GM19238 (cell line): ENCODE data around the gene TEX53.

ENCODE experiments used
- DNase-seq: peaks from one replicate; pipeline ENCODE4 v3.0.0; 2011; ENCODE audit warnings: low spot score; ENCODE audit not compliant: insufficient read length

Gene TEX53

GRCh38 chr9:114680259-114681001 lies 22.8 kb upstream of the TEX53 start:
- DNase-seq: no peak

- no peak for DNase-seq
Observed at GRCh38 chr9:114678795-114679194, 21.2 kb upstream of the TEX53 start.

- no peak for DNase-seq
Observed at GRCh38 chr9:114678130-114678529, 20.5 kb upstream of the TEX53 start.

DNA sequence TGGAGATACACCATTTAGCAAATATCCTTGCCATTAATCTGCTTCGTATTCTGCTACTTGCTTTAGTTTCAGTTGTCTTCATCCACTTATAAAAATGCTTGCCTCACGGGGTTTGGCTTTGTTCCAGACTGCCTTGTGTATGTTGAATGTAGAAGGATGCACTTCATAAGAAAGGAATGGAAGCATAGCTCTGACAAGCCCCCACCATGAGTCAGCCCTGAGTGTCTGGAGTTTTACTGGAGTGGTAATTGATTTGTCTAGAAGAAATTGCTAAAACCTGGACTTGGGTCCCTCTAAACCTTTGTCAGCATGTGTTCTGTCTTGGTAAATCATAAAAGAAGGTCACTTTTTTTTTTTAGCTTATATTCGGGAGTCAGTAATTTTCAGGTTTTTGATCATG lies 19.8 kb upstream of the TEX53 start:
- DNase-seq: no peak

GRCh38 chr9:114676901-114677300 lies 19.3 kb upstream of the TEX53 start:
- no peak for DNase-seq

DNA sequence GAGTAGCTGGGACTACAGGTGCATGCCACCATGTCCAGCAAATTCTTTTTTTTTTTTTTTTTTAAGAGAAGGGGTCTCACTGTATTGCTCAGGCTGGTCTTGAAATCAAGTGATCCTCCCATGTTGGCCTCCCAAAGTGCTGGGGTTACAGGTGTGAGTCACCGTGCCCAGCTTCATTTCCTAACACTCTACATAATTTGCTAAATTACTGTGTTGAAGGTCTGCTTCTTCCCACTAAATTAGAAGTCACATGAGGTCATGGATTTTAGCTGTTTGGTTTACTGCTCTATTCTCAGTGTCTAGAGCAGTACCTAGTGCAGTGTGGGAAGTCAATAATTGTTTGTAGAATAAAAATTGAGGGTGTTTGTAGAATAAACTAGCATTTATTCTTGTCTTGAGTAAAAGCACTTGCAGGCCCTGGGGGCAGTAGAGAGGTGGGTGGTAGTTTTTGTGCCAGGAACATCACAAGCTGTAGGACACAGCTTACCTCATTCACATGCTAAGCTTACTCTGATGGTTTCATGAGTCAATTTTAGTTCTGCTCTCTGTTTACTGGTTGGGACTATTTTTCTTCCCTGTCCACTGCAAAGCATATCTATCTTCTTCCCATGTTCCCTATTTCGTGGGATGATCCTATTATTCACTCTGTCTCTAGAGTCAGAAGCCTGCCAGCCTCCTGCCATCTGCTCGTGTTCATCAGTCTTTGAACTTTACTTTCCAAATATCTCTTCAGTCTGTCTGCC lies 17.4 kb upstream of the TEX53 start:
- DNase-seq: no peak

DNA sequence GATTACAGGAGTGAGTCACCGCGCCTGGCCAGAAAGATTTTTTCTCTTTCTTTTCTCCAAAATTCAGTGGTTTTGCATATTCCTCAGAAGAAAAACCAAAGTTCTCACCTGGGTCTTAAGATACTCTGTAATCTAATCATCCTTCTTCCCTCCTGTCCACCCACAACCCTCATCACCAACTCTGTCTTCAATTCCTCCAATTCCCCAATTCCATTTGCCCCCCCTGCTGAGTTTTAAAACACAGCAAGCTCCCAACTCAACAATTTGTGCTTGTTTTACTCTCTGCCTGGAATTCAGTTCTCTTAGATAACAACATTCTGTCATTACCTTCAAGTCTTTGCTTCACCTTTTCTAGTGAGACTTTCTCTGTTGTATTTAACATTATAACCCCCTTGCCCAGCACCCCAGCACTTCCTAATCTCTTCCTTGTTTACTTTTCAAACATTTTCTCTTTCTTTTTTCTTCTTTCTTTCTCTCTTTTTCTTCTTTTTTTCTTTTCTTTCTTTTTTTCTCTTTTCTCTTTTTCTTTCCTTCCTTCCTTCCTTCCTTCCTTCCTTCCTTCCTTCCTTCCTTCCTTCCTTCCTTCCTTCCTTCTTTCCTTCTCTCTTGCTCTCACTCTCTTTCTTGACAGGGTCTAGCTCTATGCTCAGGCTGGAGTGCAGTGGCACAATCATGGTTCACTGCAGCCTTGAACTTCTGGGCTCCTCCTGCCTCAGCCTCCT lies 16.6 kb upstream of the TEX53 start:
- no peak for DNase-seq

- DNase-seq: no peak
Observed at GRCh38 chr9:114671605-114672004, 14.0 kb upstream of the TEX53 start.

GRCh38 chr9:114669961-114670360 lies 12.4 kb upstream of the TEX53 start:
- no peak for DNase-seq

DNA sequence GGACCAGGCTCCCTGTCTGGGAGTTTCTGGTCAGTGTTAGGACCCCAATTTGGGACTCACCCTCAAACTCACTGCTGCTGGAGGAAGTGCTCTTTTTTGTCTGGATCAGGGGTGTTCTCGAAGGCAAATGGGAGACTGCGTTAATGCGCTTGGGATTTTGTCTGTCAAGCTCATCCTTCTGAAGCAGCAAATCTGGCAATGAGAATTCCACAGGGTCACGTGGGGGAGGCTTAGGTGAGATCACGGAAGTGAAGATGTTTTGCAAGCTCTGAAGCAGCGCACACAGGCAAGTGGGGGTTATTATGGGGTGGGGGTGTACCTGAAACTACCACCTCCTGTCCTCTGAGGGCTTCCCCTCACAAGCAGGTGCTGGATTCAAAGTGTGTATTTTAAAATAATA lies 10.5 kb upstream of the TEX53 start:
- DNase-seq: no peak

- no peak for DNase-seq
Observed at GRCh38 chr9:114666851-114667250, 9.2 kb upstream of the TEX53 start.

GRCh38 chr9:114666401-114666800 lies 8.8 kb upstream of the TEX53 start:
- DNase-seq: no peak

GRCh38 chr9:114664181-114664580 lies 6.6 kb upstream of the TEX53 start:
- no peak for DNase-seq

GRCh38 chr9:114662081-114662989 lies 4.7 kb upstream of the TEX53 start:
- DNase-seq: peak; percentile 73

DNA sequence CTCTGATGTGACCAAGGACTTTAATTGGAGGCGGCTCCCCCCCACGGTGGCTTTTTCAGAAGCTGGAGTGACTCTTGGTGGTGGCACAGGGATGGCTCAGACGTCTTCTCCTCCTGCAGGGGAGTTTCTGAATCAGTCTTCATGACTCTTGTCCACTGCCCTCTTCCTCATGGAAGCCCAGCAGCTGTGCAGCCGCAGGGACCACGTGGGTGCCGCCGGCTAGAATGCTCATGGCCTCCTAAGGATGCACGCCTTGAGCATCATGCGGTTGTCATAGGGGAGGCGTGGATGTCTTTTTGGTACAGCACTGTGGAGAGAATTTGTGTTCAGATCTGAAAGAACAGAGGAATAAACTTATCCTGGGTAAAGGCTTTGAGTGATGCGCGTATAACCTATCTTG lies 1.3 kb downstream of the TEX53 start:
- no peak for DNase-seq

GRCh38 chr9:114655689-114656088 lies 1.9 kb downstream of the TEX53 start:
- DNase-seq: no peak

DNA sequence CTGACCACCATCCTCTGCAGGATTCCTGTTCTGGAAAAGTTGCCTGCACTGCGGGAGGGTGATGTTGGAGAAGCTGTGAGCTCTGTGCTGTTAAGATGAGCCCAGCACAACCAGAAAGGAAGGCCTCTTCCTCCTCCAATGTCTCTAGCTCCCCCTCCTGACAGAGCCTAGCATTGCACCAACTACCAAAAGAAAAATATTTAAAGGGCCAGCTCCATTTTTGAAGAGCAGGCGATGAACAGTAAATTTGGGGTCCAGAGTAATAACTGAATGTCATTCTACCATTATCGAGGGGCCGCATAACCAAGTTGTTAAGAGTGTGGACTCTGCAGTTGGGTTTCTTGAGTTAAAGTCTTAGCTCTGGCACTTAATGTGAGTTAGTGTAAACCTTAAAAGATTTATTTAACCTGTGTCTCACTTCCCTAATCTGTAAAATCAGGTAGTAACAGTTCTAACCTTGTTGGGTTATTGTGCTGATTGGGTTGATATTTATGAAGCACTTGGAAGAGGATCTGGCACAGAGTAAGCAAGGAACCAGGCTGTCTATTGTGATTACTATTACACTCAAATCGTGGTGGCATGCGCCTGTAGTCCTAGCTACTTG lies 3.9 kb downstream of the TEX53 start:
- peak; percentile 49 for DNase-seq

DNA sequence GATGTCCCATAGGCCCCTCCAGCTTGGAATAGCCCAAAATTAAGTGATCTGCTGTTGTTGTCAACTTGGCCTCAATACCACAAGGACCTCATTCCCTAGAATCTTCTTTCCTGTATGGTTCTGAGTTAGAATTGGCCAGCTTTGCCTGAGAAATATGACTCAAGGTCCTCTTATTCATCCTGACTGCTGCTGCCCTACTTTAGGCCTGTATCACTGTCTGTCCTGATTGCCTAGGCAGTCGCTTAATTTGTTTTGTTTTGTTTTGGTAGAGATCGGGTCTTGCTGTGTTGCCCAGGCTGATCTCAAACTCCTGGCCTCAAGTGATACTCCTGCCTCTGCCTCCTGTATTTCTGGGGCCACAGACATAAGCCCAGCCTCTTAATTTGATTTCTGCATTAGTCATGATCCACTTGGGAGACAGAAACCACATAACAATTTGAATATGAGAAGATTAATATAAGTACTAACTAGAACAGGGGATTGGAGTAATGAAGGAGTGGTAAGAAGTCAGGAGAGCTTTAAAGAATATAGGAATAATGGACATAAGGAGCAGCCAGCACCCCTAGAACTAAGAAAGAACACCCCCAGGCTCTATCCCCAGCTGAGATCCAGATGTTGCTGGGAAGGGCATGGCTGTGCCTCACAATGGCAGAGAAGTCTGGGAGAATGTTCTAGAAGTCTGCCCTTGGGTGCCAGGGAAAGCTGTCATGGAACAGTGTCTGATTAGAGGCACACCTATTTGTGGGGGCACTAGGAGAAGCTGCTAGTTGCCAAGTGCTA lies 4.6 kb downstream of the TEX53 start:
- DNase-seq: no peak

- no peak for DNase-seq
Observed at GRCh38 chr9:114643896-114644295, 13.7 kb downstream of the TEX53 start.

DNA sequence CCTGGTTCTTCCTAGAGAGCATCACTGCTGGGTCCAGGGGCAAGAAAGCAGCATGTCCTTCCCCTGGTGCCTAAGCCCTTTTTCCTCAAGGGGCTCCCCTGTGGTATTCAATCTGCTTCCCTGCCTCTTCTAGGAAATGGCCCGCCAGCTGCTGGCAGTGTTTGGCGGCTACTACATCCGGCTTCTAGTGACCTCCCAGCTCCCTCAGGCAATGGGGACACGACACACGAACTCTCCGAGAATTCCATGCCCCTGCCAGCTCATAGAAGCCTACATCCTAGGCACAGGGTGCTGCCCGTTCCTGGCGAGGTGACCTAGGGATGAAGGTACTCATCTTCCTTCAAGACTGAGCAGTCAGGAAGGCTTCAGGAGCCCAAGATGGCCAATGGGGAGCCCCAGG lies 14.6 kb downstream of the TEX53 start:
- DNase-seq: no peak
